Measurements from ENCODE around the gene SNTB2.

DNA sequence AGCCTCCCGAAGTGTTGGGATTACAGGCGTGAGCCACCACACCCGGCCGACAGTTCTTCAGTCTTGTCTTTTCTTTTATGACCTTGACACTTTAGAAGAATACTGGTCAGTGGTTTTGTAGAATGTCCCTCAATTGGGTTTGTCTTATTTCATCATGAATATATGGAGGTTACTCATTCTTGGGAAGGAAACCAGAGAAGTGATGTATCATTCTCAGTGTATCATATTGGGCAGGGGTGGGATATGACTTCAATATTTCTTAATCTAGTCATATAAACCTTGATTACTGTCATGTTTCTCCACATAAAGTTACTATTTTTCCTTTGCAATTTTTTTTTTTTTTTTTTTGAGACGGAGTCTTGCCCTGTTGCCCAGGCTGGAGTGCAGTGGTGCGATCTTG, 36.9 kb downstream of the SNTB2 start:
- TF ChIP-seq, protein P1, sequence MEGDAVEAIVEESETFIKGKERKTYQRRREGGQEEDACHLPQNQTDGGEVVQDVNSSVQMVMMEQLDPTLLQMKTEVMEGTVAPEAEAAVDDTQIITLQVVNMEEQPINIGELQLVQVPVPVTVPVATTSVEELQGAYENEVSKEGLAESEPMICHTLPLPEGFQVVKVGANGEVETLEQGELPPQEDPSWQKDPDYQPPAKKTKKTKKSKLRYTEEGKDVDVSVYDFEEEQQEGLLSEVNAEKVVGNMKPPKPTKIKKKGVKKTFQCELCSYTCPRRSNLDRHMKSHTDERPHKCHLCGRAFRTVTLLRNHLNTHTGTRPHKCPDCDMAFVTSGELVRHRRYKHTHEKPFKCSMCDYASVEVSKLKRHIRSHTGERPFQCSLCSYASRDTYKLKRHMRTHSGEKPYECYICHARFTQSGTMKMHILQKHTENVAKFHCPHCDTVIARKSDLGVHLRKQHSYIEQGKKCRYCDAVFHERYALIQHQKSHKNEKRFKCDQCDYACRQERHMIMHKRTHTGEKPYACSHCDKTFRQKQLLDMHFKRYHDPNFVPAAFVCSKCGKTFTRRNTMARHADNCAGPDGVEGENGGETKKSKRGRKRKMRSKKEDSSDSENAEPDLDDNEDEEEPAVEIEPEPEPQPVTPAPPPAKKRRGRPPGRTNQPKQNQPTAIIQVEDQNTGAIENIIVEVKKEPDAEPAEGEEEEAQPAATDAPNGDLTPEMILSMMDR (IDR thresholded peaks at IDR 0.05; ENCODE audit: extremely low read depth in 1 of 2, insufficient read depth in 1 of 2, low read depth in 1 of 2, low read length in 2 of 2), result no peak
- TF ChIP-seq POLR2A (IDR thresholded peaks at IDR 0.05; ENCODE audit: low read depth, low read length), result no peak

Measured in endothelial cell of umbilical vein (primary cell).